Duodenal mucosa (tissue), 2 donors: ENCODE data around the gene UHRF1.

Experiments used
- H3K27ac ChIP-seq: one replicate; pipeline ENCODE4 v1.7.0; 2013; ENCODE audit warnings: low read depth, low read length
- H3K27me3 ChIP-seq, 2 donors: one replicate each; pipeline ENCODE4 v1.7.0; 2013; ENCODE audit warnings: low read length in 2 of 2, control low read depth in 1 of 2; ENCODE audit not compliant: insufficient read depth in 2 of 2, control insufficient read depth in 1 of 2
- H3K36me3 ChIP-seq, 2 donors: one replicate each; pipeline ENCODE4 v1.7.0; 2013; ENCODE audit warnings: low read length in 2 of 2, control low read depth in 1 of 2; ENCODE audit not compliant: insufficient read depth in 2 of 2, control insufficient read depth in 1 of 2
- H3K4me1 ChIP-seq, 2 donors: one replicate each; pipeline ENCODE4 v1.7.0; 2013; ENCODE audit warnings: low read length in 2 of 2, control low read depth in 1 of 2; ENCODE audit not compliant: insufficient read depth in 2 of 2, control insufficient read depth in 1 of 2
- H3K4me3 ChIP-seq, 2 donors: one replicate each; pipeline ENCODE4 v1.7.0; 2013; ENCODE audit warnings: low read length in 2 of 2, low read depth in 1 of 2
- H3K9ac ChIP-seq, 2 donors: one replicate each; pipeline ENCODE4 v1.7.0; 2013; ENCODE audit warnings: low read length in 2 of 2, low read depth in 1 of 2
- H3K9me3 ChIP-seq, 2 donors: one replicate each; pipeline ENCODE4 v1.7.0; 2013; ENCODE audit warnings: low read length in 2 of 2, control low read depth in 1 of 2; ENCODE audit not compliant: control insufficient read depth in 1 of 2

Gene UHRF1

DNA sequence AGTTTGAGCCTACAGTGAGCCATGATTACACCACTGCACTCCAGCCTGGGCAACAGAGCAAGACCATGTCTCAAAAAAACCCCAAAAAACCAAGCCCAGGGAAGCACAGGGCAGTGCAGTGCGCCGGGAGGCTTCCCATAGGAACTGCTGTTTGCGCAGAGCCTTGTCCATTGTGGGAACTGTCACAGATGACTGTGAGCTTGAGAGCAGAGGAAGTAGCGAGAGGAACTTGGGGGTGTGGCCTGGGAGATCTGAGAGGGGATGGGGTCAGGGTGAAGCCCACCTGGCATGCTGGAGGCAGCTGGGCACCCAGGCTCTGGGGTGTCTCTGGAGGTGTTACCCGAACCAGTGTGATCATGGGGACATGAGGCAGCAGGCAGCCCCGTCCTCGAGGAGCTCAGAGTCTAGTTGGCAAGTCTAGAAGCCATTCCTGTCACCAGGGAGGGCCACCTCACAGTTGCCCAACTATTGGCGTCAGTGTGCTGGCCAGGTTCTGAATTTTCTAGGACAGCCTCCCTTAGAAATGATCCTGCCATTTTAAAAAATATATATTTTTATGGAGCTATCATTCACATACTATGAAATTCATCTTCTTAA lies 70.0 kb downstream of the UHRF1 start:
- no peak overlapping the region for H3K9ac ChIP-seq
- no peaks in the 10 kb centered on the region for H3K9me3 ChIP-seq
- H3K4me1 ChIP-seq: peaks cover 0 to 10% of the 10 kb centered on the region in 2 donors
- peaks cover 0 to 7% of the 10 kb centered on the region in 2 donors for H3K36me3 ChIP-seq
- no peak overlapping the region for H3K27ac ChIP-seq
- no peak overlapping the region for H3K4me3 ChIP-seq
- no peaks in the 10 kb centered on the region for H3K27me3 ChIP-seq

- H3K4me1 ChIP-seq: peaks cover 0 to 10% of the 10 kb centered on the region in 2 donors
- no peak overlapping the region for H3K4me3 ChIP-seq
- H3K9me3 ChIP-seq: no peaks in the 10 kb centered on the region
- H3K9ac ChIP-seq: no peak overlapping the region
- H3K27ac ChIP-seq: no peak overlapping the region
- H3K36me3 ChIP-seq: peaks cover 0 to 7% of the 10 kb centered on the region in 2 donors
- no peaks in the 10 kb centered on the region for H3K27me3 ChIP-seq
Measured at GRCh38 chr19:4980067-4980466, 70.8 kb downstream of the UHRF1 start.

- no peak overlapping the region for H3K4me3 ChIP-seq
- H3K36me3 ChIP-seq: peaks cover 0 to 7% of the 10 kb centered on the region in 2 donors
- no peaks in the 10 kb centered on the region for H3K9me3 ChIP-seq
- H3K4me1 ChIP-seq: peaks cover 0 to 10% of the 10 kb centered on the region in 2 donors
- no peak overlapping the region for H3K9ac ChIP-seq
- no peak overlapping the region for H3K27ac ChIP-seq
- H3K27me3 ChIP-seq: no peaks in the 10 kb centered on the region
Measured at GRCh38 chr19:4980838-4981680, 71.8 kb downstream of the UHRF1 start.

DNA sequence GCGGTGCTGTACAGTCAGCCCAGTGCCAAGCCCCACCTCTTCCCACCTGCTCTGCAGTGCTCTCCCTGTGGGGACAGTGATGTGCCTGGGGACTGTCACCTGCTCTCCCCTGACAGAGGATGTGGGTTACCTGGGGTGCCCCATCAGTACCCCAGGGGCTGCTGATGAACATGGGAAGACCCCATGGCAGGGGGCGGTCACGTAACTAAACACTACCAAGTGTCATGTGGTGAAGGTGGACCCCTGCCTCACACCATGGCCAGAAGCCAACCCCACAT lies 72.3 kb downstream of the UHRF1 start:
- Histone ChIP-seq H3K9me3 (no peaks in the 10 kb centered on the region), H3K27ac (no peak overlapping the region), H3K36me3 (peaks cover 0 to 5% of the 10 kb centered on the region in 2 donors), H3K27me3 (no peaks in the 10 kb centered on the region), H3K9ac (no peak overlapping the region), H3K4me1 (peaks cover 0 to 10% of the 10 kb centered on the region in 2 donors), H3K4me3 (no peak overlapping the region)

- Histone ChIP-seq H3K4me3 (no peak overlapping the region), H3K27ac (no peak overlapping the region), H3K9ac (no peak overlapping the region), H3K9me3 (no peaks in the 10 kb centered on the region), H3K36me3 (no peaks in the 10 kb centered on the region), H3K4me1 (peaks cover 0 to under 1% of the 10 kb centered on the region in 2 donors), H3K27me3 (no peaks in the 10 kb centered on the region)
Measured at GRCh38 chr19:4983346-4984105, 74.2 kb downstream of the UHRF1 start.

DNA sequence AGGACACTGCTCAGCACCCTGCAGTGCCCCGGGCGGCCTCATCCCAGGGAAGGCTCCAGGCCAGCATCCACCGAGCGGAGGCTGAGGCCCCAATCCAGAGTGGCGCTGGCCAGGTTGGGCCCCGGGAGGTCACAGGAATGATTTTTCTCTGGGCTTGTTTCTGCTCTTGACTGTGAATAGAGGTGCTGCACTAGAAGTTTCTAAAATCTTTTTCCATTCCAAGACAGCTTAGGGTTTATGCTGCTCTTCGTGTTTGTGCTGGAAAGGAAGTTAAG lies 74.7 kb downstream of the UHRF1 start:
- no peak overlapping the region for H3K4me3 ChIP-seq
- no peaks in the 10 kb centered on the region for H3K36me3 ChIP-seq
- peaks cover 0 to 3% of the 10 kb centered on the region in 2 donors for H3K4me1 ChIP-seq
- no peaks in the 10 kb centered on the region for H3K9me3 ChIP-seq
- H3K27ac ChIP-seq: no peak overlapping the region
- no peak overlapping the region for H3K9ac ChIP-seq
- H3K27me3 ChIP-seq: no peaks in the 10 kb centered on the region

- Histone ChIP-seq H3K36me3 (no peaks in the 10 kb centered on the region), H3K4me3 (no peak overlapping the region), H3K27ac (no peak overlapping the region), H3K4me1 (peaks cover 0 to 3% of the 10 kb centered on the region in 2 donors), H3K27me3 (no peaks in the 10 kb centered on the region), H3K9me3 (no peaks in the 10 kb centered on the region), H3K9ac (no peak overlapping the region)
Measured at GRCh38 chr19:4984438-4984990, 75.2 kb downstream of the UHRF1 start.

- Histone ChIP-seq H3K9me3 (no peaks in the 10 kb centered on the region), H3K4me3 (no peak overlapping the region), H3K4me1 (peaks cover 0 to 3% of the 10 kb centered on the region in 2 donors), H3K36me3 (no peaks in the 10 kb centered on the region), H3K27me3 (no peaks in the 10 kb centered on the region), H3K27ac (no peak overlapping the region), H3K9ac (no peak overlapping the region)
Measured at GRCh38 chr19:4985551-4985991, 76.3 kb downstream of the UHRF1 start.

- no peaks in the 10 kb centered on the region for H3K27me3 ChIP-seq
- peaks cover 0 to 3% of the 10 kb centered on the region in 2 donors for H3K4me1 ChIP-seq
- H3K9me3 ChIP-seq: no peaks in the 10 kb centered on the region
- no peaks in the 10 kb centered on the region for H3K36me3 ChIP-seq
- no peak overlapping the region for H3K4me3 ChIP-seq
- no peak overlapping the region for H3K27ac ChIP-seq
- no peak overlapping the region for H3K9ac ChIP-seq
Measured at GRCh38 chr19:4986056-4986455, 76.8 kb downstream of the UHRF1 start.

GRCh38 chr19:4986471-4986891 lies 77.2 kb downstream of the UHRF1 start:
- Histone ChIP-seq H3K9me3 (no peaks in the 10 kb centered on the region), H3K36me3 (no peaks in the 10 kb centered on the region), H3K9ac (no peak overlapping the region), H3K27me3 (no peaks in the 10 kb centered on the region), H3K4me1 (peaks cover 0 to 3% of the 10 kb centered on the region in 2 donors), H3K4me3 (no peak overlapping the region), H3K27ac (no peak overlapping the region)
